Choroid plexus epithelial cell (primary cell): ENCODE measurements around the gene IER5.

Experiments
- DNase-seq: peaks from one replicate; pipeline ENCODE4 v3.0.0-alpha.2; 2010; ENCODE audit warnings: low read depth
- H3K4me3 ChIP-seq: 2 replicates; pipeline ENCODE4 v1.5.1; 2011; ENCODE audit warnings: low read depth, mild to moderate bottlenecking, control low read depth, low read length, moderate library complexity
- TF ChIP-seq, protein P1 (sequence below): conservative IDR thresholded peaks from 2 replicates; pipeline ENCODE4 v1.5.1; 2011; ENCODE audit warnings: low read depth, mild to moderate bottlenecking, control low read depth, inconsistent platforms, low read length, moderate library complexity

The IER5 gene

DNA sequence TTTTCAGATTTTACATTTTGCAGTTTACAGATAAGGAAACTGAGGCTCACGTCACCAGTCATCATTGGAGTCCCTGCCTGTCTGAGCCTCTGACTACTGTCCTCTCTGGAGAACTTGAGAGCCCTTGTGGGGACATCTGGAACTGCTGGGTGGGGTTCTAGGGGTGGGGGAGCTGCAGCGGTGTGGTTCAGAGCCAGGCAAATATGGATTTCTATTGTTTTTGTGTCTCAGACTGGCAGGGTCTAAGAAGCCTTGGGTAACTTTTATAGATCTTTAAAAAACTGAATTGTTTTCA, 46.9 kb downstream of the IER5 start:
- DNase-seq: peak; percentile 61
- H3K4me3 ChIP-seq: no peak overlapping the region
- TF ChIP-seq, protein P1, sequence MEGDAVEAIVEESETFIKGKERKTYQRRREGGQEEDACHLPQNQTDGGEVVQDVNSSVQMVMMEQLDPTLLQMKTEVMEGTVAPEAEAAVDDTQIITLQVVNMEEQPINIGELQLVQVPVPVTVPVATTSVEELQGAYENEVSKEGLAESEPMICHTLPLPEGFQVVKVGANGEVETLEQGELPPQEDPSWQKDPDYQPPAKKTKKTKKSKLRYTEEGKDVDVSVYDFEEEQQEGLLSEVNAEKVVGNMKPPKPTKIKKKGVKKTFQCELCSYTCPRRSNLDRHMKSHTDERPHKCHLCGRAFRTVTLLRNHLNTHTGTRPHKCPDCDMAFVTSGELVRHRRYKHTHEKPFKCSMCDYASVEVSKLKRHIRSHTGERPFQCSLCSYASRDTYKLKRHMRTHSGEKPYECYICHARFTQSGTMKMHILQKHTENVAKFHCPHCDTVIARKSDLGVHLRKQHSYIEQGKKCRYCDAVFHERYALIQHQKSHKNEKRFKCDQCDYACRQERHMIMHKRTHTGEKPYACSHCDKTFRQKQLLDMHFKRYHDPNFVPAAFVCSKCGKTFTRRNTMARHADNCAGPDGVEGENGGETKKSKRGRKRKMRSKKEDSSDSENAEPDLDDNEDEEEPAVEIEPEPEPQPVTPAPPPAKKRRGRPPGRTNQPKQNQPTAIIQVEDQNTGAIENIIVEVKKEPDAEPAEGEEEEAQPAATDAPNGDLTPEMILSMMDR: peak; percentile 45

DNA sequence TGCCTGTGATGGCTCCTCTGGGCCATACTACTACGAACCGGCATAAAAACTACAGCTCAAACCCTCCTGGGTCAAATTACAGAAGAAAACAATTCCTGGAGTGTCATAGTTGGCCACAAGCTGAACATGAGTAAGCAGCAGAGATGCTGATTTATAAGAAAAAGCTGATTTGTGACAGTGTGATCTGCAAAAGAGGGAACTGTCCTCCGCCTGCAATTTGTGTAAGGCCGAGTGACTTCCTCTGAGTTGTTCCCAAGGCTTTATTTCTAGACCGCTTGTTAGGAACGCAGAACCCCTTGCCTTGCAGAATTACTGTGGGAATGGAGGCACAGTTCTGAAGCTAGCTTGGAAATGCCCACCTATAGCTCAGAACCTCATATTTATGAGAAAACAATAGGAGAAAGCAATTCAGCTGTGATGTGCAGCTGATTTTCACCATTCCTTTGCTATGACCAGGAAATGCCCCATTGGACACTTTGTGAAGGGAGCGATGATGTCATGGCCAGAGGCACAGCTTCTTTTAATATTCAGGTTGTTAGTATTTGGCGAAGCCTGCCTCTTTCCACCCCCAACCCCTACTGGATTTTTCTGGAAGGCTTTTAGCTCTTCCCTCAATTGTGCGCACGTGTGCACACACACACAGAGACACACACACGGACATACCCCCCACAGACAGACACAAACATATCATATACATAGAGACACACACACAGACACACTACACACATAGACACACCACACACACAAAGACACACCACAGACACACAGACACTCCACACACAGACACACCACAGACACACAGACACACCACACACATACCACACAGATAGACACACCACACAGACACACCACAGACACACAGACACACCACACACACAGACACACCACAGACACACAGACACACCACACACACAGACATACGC, 47.6 kb downstream of the IER5 start:
- DNase-seq: peak; percentile 92
- no peak overlapping the region for H3K4me3 ChIP-seq
- TF ChIP-seq, protein P1: no peak

DNA sequence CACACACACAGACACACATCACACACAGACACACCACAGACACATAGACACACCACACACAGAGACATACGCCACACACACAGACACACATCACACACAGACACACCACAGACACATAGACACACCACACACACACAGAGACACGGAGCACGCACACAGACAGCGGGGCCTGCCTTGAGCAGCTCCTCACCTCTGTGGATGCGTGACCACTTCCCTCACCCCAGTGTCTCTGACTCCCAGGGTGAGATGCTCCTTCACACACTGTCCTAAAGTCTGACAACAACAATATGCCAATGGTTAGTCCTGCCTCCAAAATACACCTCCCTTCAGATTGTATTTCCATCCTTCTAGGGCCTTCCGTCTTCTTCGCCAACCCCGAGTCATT, 48.2 kb downstream of the IER5 start:
- DNase-seq: no peak
- no peak overlapping the region for H3K4me3 ChIP-seq
- TF ChIP-seq, protein P1: no peak

- TF ChIP-seq, protein P1: no peak
- no peak for DNase-seq
Measured at GRCh38 chr1:181137217-181137743, 48.8 kb downstream of the IER5 start.

GRCh38 chr1:181139631-181140061, 51.1 kb downstream of the IER5 start:
- H3K4me3 ChIP-seq: no peak overlapping the region
- TF ChIP-seq, protein P1: no peak
- DNase-seq: peak; percentile 62

More at GRCh38 chr1:181137217-181137743, 48.8 kb downstream of the IER5 start:
- H3K4me3 ChIP-seq: no peak overlapping the region

GRCh38 chr1:181140398-181140797, 51.9 kb downstream of the IER5 start:
- H3K4me3 ChIP-seq: no peak overlapping the region
- TF ChIP-seq, protein P1: no peak
- no peak for DNase-seq

DNA sequence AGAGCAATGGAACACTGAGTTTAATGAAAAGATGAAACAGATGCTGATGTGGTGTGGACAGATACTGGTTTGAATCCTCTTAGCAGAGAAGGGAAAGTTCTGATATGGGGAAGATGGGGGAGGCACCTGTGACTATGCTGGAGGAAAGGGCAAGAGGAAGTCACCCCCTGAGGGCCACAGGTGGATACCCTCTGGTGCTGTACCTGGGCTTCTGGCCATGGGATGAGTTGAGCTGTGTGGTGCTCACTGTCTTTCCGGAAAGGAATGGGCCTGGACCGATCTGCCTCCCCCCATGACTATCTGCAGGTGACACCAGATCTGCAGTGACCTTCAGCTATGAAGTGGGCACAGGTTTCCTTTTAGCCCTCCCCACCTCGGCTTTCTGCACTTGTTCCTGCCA, 52.4 kb downstream of the IER5 start:
- DNase-seq: no peak
- TF ChIP-seq, protein P1: no peak
- H3K4me3 ChIP-seq: no peak overlapping the region
